Measurements from ENCODE around the gene P3H1. TPM values are rescaled to one million over a fixed set of nuclear protein-coding genes. Genes with fewer than 3 reads are reported as not detected.
A peak's percentile ranks its signal among the peaks of the same experiment; 100 is the strongest.

P3H1 gene
- total RNA-seq, 1 donor from 2014 or later, result 221 TPM

DNA sequence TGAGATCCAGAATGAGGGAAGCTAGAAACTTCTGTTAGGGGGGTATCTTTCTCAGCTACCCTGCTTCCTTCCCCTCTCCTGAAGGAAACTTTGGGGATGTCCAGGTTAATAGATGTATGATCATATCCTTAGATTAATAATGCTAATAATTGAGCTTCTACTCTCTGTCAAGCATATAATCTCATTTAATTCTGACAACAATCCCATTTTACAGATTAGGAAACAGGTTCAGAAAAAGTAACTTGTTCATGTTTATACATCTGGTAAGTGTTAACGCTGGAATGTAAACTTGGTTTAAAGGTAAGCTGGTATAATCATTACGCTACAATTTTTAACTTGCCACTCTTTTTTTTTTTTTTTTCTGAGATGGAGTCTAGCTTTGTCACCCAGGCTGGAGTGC, 16.3 kb upstream of the P3H1 start:
- Mint-ChIP-seq H3K27ac (ENCODE audit: unreplicated experiment) (no peak overlapping the region), H3K36me3 (ENCODE audit: unreplicated experiment) (peaks cover 13% of the 10 kb centered on the region), H3K4me3 (ENCODE audit: unreplicated experiment) (no peak overlapping the region), H3K4me1 (ENCODE audit: unreplicated experiment) (no peaks in the 10 kb centered on the region), H3K9me3 (ENCODE audit: unreplicated experiment) (no peaks in the 10 kb centered on the region), H3K27me3 (ENCODE audit: unreplicated experiment) (no peaks in the 10 kb centered on the region)
- TF ChIP-seq, protein P1, sequence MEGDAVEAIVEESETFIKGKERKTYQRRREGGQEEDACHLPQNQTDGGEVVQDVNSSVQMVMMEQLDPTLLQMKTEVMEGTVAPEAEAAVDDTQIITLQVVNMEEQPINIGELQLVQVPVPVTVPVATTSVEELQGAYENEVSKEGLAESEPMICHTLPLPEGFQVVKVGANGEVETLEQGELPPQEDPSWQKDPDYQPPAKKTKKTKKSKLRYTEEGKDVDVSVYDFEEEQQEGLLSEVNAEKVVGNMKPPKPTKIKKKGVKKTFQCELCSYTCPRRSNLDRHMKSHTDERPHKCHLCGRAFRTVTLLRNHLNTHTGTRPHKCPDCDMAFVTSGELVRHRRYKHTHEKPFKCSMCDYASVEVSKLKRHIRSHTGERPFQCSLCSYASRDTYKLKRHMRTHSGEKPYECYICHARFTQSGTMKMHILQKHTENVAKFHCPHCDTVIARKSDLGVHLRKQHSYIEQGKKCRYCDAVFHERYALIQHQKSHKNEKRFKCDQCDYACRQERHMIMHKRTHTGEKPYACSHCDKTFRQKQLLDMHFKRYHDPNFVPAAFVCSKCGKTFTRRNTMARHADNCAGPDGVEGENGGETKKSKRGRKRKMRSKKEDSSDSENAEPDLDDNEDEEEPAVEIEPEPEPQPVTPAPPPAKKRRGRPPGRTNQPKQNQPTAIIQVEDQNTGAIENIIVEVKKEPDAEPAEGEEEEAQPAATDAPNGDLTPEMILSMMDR (IDR thresholded peaks at IDR 0.05), result no peak
- DNase-seq (ENCODE audit: extremely low spot score, unreplicated experiment), result no peak

DNA sequence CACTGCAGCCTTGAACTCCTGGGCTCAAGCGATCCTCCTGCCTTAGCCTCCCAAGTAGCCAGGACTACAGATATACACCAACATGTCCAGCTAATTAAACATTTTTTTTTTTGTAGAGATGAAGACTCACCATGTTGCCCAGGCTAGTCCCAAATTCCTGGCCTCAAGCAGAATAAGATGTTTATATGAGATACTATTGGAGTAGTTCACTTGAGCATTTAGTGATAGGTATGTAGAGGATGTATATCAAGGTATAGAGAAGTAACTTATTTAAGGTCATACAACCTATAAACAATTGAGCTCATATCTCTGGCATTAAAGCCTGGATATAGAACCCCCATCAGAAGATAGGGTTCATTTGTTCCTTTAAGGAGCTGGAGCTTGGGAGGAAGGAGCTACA, 13.3 kb upstream of the P3H1 start:
- DNase-seq (ENCODE audit: extremely low spot score, unreplicated experiment), result no peak
- peaks cover 34% of the 10 kb centered on the region for H3K36me3 Mint-ChIP-seq (ENCODE audit: unreplicated experiment)

DNA sequence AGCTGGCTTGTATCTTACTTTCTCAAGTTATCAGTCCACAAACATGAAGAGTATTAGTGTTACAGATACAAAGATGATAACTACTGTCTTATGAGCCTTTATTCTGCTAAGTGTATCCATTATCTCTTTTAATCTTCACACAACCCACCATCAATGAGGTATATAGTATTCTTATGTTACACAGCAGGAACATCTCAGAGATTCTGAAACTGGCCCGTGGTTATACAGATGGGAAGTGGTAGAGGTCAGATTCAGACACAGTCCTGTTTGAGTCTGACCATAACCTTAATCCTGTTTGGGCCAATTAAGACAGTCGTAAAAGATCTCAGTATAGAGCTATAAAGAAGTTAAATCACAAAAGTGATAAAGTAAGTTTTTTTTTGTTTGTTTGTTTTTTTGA, 12.9 kb upstream of the P3H1 start:
- Mint-ChIP-seq H3K9me3 (ENCODE audit: unreplicated experiment) (no peaks in the 10 kb centered on the region), H3K36me3 (ENCODE audit: unreplicated experiment) (peaks cover 38% of the 10 kb centered on the region), H3K4me1 (ENCODE audit: unreplicated experiment) (no peaks in the 10 kb centered on the region), H3K27ac (ENCODE audit: unreplicated experiment) (no peak overlapping the region), H3K4me3 (ENCODE audit: unreplicated experiment) (no peak overlapping the region), H3K27me3 (ENCODE audit: unreplicated experiment) (no peaks in the 10 kb centered on the region)
- DNase-seq (ENCODE audit: extremely low spot score, unreplicated experiment), result no peak
- TF ChIP-seq, protein P1 (IDR thresholded peaks at IDR 0.05), result no peak

More for the DNA sequence above, 13.3 kb upstream of the P3H1 start:
- H3K4me1 Mint-ChIP-seq (ENCODE audit: unreplicated experiment), result no peaks in the 10 kb centered on the region
- TF ChIP-seq, protein P1 (IDR thresholded peaks at IDR 0.05), result no peak
- no peaks in the 10 kb centered on the region for H3K27me3 Mint-ChIP-seq (ENCODE audit: unreplicated experiment)
- no peaks in the 10 kb centered on the region for H3K9me3 Mint-ChIP-seq (ENCODE audit: unreplicated experiment)
- no peak overlapping the region for H3K27ac Mint-ChIP-seq (ENCODE audit: unreplicated experiment)
- no peak overlapping the region for H3K4me3 Mint-ChIP-seq (ENCODE audit: unreplicated experiment)

DNA sequence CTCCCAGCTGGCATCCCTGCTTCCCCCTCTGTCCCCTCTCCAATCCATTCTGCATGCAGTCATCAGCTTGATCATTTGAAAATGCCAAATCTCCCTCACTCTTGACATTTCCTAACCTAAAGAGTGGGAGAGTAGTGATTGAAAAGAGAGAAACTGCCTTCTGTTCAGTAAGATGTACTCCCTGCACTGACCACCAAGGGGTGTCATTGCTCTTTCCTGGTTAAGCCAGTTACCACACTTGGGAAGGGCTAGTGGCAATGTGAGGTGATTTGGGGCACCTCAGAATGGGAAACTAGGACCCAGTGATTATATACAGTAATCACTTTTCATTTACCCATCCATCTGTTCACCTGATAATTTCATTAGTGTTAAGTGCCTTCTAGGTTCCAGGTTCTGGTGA, 11.0 kb upstream of the P3H1 start:
- TF ChIP-seq, protein P1 (IDR thresholded peaks at IDR 0.05), result peak; percentile 63
- no peaks in the 10 kb centered on the region for H3K27me3 Mint-ChIP-seq (ENCODE audit: unreplicated experiment)
- peaks cover 41% of the 10 kb centered on the region for H3K36me3 Mint-ChIP-seq (ENCODE audit: unreplicated experiment)
- H3K27ac Mint-ChIP-seq (ENCODE audit: unreplicated experiment), result no peak overlapping the region
- no peaks in the 10 kb centered on the region for H3K9me3 Mint-ChIP-seq (ENCODE audit: unreplicated experiment)
- no peak overlapping the region for H3K4me3 Mint-ChIP-seq (ENCODE audit: unreplicated experiment)
- DNase-seq (ENCODE audit: extremely low spot score, unreplicated experiment), result no peak
- no peaks in the 10 kb centered on the region for H3K4me1 Mint-ChIP-seq (ENCODE audit: unreplicated experiment)

DNA sequence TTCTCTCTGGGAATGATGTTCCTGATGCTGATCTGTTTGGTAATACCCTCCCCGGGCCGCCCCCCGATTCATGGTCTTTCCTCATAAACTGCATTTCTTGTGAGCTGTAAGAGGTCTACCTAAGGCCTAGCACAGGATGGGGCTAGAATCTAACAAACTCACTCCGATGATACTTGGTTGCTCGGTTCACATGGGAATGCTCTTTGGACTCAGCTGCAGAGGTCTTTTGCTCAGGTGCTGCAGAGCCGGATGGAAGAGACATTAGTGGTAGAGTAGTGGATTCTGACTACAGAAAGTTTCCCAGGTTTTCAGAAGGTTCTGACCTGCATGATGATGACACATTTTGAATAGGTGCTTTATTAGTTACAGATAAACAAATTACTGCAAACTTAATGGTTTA, 9.7 kb upstream of the P3H1 start:
- TF ChIP-seq, protein P1 (IDR thresholded peaks at IDR 0.05), result no peak
- Mint-ChIP-seq H3K9me3 (ENCODE audit: unreplicated experiment) (no peaks in the 10 kb centered on the region), H3K36me3 (ENCODE audit: unreplicated experiment) (peaks cover 35% of the 10 kb centered on the region), H3K4me3 (ENCODE audit: unreplicated experiment) (no peak overlapping the region), H3K27ac (ENCODE audit: unreplicated experiment) (no peak overlapping the region), H3K4me1 (ENCODE audit: unreplicated experiment) (peaks cover 5% of the 10 kb centered on the region), H3K27me3 (ENCODE audit: unreplicated experiment) (no peaks in the 10 kb centered on the region)
- DNase-seq (ENCODE audit: extremely low spot score, unreplicated experiment), result no peak

Measured in osteocyte (in vitro differentiated cells).